Stimulated activated CD4-positive, alpha-beta T cell treated with anti-CD3 and anti-CD28 coated beads, Interleukin-15, amount 100 ng/mL, for 1 hour (primary cell): ENCODE results near the gene CPA1.

ENCODE experiments used
- DNase-seq, 2 donors: peaks; one replicate each; pipeline ENCODE4 v3.0.0-alpha.2; 2020; ENCODE audit warnings: low read depth in 1 of 2, low spot score in 1 of 2

The CPA1 gene

DNA sequence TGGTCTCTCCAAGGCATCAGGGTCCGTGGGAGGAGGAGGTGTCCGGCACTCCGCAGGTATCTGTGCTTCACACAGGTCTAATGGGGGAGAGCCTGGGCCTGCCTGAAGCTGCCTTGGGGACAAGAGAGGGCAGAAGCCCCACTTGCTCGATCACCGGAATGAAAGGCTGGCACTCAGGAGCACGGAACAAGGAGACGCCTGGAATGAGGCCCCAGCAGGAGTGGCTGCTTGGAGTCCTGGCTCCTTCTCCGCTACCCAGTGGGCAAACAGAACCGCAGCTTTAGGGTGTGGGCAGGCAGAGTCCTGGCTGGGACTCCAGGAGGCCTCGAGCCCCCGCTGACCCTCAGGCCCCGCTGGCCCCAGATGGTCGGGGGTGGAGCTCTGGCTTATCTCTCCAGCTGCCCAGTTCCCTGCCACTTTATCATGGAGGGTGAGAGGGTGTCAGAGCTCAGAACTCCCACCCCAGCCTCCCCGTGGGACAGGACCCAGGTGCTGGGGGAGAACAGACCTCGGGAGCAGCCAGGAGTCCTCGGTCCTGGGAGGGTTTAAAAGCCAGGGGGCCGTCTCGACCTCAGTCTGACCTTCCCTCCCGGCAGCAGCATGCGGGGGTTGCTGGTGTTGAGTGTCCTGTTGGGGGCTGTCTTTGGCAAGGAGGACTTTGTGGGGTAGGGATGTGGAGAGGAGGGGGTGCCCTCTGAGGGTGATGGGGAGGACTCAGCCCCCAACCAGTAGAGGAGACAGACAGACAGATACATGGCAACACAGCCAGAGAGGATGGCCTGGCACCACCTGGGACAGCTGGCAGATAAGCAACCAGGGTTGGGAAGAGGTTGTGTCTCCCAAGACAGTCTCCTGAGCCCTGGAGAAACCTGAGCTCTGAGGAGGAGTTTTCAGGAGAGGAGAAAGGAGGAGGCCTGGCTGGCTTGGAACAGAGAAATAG, at the start of gene CPA1:
Gene CPA1, plus strand, starts transcription at position 574 of the 940 bp plus-strand sequence. Its CDS starts 27 bp downstream, at position 601.
- DNase-seq: no peak

DNA sequence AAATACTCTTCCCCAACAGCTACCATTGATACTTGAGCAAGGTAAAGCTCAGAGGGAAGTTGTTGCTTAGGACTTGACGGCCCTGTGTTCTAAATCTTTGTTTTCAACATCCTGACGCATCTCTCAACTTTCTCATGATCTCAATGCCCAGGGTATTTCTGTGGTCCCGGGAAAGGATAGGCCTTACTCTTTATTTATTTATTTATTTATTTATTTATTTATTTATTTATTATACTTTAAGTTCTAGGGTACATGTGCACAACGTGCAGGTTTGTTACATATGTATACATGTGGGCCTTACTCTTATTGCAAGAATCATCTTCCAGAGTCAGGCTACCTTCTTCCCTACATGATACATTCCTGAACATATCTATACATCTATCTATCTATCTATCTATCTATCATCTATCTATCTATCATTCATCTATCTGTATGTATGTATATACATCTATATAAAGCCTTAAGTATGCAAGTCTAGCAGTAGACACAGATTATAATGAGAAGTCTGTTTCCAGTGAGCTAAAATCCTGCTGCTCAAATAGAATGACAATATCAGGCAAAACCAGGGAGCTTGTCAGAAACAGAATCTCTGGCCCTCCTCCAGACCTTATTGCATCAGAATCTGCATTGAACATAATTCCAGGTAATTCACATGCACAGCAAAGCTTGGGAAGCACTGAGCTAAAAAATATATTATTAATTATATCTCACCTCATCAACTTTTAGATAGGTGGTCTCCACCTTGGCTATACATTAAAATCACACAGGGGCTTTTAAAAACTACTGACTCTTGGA, 47.8 kb upstream of the CPA1 start:
- no peak for DNase-seq

DNA sequence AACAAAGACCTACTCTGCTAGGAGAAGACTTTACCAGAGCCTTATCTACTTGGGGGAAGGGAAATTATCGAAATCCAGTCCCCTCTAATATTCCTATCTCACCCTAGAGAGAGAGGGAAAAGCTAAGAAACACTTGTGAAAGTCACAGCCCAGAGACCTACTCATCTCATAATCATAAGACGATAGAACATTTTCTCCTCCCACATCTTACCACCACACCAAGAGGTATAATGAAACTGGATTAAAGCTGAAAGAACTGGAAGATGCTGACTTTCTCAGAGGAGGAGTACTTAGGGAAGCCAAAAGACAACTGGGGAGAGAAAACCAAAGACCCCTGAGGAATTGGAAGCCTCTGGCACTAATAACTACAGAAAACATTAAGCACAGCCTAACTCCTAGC, 46.5 kb upstream of the CPA1 start:
- no peak for DNase-seq

DNA sequence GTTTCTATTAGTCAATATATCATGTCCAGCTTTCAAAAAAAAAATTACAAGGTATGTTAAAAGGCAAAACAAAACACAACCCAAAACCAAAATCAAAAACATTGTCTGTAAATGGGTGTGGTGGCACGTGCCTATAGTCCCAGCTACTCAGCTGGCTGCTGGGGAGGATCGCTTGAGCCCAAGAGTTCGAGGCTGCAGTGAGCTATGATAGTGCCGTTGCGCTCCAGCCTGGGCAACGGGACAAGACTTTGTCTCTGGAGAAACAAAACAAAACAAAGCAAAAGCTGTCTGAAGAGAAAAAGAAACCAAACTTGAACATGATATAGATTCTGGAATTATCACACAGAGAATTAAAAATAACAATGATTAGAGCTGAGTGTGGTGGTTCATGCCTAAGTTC, 46.0 kb upstream of the CPA1 start:
- no peak for DNase-seq

DNA sequence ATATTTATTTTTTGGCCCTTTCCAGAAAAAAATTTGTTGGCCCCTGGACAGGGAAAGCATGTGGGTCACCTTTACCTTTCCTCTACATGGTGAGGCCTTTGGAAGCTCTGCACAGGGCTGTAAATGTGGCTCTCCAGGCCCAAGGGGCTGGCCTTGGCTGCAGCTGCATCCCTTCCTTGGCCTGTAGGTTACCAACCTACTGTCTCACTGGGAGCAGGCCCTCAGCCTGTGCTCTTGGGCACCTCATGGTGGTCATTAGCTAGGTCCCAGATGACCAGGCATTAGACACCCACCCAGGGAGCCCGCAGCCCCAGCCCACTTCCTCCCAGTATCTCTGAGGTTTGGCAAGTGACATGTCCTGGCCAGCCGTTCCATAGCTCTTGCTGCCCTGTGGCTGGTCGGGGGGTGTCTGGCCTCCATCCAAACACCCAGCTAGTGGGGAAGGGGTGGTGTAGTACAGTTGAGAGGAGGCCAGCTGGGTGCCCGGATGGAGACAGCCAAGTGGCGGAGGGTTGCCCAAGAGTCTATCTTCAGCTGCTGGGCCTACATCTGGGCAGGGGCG, 42.8 kb upstream of the CPA1 start:
- no peak for DNase-seq

DNA sequence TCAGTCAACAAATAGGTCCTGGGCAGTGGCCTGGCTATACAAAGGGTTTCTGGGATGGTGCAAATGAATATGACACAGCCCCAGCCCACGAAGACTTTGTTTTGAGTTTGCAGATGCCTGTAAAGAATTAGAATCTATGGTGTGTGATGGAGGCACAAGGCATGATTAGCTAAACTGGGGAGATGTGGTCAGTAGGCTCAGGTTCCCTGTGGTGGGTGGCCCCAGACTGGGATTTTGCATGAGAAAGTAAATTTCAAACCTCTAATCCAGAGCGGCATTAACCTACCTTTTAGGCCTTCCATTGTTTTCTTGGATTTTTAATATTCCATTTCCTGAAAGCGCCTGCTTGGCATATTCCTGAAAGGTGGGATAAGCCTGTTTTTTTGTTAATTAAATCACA, 42.1 kb upstream of the CPA1 start:
- DNase-seq: no peak

DNA sequence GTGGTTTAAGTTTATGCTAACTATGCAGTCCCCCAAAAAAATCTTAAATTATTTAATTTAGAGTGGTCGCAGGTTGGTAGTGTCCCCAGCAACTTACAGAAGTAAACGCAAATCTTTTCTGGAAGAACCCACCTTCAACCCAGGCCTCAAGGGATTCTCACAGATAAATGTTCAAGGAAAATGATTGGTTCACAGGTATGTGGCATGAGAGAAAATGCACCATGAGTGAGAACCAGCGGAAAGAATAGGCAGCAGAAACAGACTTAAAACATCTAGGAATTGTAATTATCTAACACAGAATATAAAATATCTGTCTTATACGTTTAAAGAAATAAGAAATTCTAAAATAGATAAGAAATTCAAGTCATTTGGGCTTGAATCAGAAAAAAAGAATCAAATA, 38.4 kb upstream of the CPA1 start:
- no peak for DNase-seq

DNA sequence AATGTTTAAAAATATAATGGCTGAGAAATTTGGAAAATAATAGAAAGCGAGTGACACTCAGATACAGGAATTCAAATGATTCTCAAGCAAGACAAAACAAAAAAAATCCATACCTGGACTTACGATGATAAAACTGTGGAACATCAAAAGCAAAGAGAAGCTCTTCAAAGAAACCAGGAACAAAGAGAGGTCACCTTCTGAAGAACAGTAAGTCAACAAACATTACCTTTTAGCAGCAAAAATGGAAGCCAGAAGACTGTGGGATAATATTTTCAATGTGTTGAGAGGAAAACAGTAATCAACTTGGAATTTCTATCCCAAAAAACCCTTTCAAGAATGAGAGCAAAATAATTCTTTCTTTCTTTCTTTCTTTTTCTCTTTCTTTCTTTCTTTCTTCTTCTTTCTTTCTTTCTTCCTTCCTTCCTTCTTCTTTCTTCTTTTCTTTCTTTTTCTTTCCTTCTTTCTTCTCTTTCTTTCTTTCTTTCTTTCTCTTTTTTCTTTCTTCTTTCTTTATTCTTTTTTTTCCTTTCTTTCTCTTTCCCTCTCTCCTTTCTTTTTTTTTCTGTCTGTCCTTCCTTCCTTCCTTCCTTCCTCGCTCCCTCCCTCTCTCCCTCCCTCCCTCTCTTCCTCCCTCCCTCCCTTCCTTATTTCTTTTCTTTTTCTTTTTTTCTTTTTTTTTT, 37.5 kb upstream of the CPA1 start:
- DNase-seq: no peak

DNA sequence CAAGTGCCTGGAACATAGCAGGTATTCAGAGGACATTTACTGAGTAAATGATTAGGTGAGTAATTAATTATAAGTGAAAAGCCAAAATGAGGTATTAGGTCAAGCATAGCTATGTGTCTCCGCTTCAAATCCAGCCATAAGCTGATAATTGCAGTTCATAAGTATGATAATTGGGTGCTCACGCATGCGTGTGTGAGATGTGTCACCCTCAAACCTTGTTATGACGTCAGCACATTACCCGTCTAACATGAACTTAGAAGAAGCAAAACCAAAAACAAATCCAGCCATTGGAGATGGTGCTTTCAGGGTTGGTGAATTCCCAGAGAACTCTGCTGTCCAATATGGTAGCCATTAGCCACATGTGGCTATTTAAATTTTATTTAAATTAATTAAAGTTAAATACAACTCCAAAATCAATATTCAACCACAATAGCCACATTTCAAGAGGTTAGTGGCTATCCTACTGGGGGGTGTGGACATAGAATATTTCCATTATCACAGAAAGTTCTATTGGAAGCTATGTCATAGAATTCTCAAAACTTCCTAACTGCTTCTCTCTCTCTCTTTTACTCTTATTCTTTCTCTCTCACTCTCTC, 35.9 kb upstream of the CPA1 start, which contains the start of gene CPA5:
Gene CPA5, plus strand, starts transcription at position 546 of the 596 bp plus-strand sequence. CDS start 1,670 bp downstream, outside the sequence.
- no peak for DNase-seq

DNA sequence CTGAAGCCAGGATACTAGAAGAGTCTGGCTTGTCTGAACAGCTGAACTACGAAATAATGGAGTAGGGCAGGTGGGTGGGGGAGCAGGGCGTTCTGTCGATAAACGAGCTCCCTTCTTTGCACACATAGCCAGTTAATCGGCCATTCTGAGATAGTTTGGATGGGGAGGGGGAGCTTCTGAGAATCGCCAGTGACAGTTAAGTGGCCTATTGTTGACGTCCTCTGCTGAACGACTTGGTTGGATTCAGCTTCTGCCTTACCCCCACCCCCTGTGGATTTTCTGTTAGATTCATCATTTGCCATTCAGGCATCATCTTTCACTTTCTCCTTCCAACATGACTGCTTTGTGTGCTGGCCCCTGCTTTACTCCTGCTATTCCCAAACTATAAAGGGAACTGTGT, 35.2 kb upstream of the CPA1 start:
- no peak for DNase-seq

DNA sequence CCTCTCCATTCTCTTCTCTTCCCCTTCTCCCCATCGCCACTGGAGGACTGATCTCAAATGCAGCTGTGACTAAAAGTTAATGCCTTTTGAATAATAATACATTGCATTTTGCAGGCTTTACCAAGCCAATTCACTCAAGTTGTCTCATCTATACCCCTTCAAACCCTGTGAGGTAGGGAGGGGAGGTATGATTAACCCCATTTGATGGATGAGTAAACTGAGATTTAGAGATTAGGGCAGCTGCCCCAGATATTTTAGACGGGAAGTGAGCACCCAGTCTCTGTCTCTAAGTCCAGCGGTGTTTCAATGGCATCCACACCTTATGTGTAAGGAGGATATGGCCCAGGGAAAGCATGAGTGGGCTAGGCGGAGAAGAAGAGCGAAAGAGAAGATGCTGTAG, 34.6 kb upstream of the CPA1 start:
- no peak for DNase-seq

DNA sequence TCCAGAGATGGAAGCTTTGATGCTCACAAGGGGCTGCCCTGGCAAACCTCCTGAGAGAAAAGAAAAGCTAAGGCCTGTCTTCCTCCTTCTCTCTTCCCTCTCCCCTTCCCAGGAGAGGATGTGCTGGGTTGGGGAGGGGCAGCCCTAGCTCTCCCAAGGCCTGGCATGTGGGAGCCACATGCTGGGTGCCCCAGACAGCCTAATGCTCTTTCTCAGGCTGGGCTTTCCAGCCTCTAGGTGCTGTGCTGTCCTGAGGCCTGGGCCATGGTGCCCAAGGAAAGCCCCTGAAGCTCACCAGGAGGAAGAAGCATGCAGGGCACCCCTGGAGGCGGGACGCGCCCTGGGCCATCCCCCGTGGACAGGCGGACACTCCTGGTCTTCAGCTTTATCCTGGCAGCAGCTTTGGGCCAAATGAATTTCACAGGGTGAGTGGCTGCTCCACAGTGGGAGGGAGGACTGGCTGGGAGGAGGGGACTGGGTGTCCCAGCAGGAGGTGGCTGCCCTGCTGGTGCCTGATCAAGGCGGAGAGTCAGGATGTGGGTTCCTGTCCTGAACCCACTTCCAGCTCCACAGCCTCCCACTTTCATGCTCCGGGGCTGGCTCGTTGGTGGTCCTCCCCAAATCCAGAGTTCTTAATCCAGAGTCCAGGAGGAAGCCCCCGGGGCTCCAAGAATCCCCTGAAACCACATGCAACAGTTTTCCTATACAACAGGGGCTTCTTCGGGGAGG, 34.0 kb upstream of the CPA1 start:
- DNase-seq: no peak

DNA sequence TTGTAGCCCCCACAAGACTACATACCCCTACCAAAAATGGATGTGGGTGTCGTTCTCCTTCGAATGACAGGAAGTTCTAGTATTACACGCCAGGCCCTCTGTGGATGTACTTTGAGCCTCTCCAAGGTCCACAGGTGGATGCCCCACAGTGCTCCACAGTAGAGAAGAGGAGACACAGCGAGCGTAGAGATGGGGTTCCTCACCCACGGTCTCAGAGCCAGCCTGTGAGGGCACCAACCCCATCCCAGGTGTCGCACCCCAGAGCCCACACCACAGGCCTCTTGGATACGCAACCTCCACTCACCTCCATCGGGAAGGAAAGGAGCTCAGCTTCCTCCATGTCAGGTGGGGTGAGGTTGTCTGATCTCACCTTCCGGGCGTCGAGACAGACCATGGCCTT, 33.4 kb upstream of the CPA1 start:
- DNase-seq: no peak

DNA sequence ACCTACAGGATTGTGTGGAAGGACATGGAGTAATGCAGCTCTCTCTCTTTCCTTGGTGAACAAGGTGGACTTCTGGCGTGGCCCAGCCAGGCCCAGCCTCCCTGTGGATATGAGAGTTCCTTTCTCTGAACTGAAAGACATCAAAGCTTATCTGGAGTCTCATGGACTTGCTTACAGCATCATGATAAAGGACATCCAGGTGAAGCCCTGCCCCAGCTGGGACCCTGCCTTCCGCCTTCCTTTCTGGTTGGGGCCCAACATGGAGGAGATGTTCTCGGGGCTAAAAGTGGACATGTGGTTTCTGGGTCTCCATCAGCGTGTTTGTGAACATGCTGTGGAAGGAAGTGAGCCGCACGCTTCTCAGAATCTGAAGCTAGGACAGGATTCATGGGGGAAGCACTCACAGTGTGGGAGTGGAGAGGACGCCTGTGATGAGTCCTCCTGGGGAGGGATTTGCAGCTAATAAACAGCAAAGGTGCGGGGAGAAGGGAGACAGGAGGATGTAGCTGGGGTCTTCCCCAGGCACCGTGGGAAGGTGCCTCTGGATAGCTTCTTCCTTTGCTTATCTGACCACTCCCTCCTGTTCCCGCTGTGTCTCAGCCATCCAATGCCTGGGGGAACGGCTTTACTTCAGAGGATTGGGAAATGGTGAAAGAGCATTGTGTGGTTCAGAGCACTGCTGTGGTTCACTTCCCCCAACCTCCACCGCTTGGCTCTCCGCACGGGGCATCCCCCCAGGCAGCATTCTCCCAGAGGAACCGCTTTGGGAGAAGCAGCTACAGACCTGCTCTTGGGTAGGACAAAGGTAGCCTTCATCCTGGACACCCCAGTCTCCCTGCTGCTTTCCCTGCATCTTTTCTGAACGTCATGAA, 30.1 kb upstream of the CPA1 start:
- DNase-seq: no peak

DNA sequence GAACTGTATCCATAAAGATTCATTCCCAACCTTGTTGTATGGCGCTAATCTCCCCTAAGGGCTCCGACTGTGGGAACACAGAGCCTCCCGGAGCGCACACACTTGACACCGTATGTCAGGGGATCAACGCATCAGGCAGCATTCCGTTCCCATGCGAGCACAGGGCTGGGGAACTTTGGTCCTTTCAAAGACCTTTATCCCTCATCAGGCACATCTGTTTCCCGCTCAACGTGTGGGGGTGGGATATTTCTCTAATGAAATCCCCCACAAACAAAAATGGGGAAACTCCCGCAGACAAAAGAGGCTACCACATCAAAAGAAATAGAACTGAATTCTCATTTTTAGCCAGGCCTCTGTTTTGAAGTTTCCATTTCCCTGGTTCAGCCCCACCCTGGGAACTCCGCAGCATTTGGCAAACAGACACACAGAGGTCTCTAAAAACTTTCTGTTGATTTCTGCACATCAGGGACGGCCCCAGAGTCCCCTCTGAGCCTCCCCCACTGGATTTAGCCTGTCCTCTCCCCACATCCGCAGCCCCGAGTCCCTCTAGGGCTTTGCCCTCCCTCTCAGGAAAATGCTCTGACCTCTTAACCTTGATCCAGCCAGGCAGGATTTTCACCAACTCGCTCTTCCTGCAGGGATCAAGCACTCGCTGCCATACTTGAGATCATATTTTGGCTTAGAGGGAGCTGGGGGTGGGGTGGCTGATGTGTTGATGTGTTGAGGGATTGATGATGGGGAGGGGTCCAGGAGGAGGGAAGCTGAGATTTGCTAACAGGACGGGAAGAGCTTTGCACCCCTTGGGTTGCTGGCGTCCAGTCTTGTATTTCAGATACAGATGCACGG, 29.1 kb upstream of the CPA1 start:
- no peak for DNase-seq

DNA sequence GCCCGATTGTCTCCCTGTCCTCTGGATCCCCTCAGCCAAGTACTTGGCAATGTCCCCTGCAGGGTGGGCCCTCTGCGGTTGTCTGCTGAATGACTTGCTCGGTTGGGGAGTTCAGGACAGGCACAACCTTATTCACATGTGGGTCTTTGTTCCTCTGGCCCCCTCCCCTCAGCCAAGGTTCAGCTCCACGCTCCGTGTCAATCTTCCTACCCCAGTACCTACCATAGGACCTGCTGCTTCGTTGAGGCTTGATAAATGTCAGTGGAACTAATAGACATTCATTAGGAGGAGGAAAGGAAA, 28.6 kb upstream of the CPA1 start:
- no peak for DNase-seq

DNA sequence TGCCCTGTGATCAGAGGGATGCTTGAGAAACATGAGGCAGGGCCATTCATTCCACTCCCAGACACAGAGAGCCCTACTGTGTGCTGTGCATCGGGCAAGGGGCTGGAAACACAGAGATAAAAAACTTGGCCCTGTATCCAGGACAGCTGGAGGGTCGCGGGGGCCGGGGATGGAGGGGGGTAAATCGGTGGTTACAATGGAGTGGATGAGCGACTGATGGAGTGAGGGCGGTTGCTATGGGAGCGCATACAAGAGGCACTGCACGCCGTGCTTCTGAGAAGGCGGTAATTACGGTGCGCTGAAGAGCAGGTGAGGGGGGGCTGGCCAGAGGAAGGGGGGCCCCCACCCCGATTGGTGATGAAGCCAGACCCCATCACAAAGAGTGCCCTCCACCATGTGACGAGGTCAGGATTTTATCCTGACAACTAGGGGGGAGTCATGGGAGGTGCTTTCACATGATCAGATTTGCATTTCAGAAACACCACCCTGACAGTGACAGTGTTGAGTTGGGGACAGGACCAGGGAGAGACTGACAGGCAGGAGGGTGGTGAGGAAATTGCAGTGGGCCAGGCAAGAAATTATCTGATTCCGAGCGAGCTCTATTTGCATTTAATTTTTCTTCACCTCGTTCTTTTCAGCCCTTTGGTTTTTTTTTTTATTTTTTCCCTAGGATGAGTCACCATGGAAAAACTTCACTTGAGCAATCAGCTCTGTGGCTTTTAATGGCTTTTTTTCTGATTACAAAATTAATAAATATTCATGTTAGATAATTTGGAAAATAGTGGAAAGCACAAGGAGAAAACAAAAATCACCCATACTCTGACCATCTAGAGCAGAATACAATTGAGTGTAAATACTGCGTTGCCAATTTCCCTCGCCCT, 27.9 kb upstream of the CPA1 start:
- no peak for DNase-seq

DNA sequence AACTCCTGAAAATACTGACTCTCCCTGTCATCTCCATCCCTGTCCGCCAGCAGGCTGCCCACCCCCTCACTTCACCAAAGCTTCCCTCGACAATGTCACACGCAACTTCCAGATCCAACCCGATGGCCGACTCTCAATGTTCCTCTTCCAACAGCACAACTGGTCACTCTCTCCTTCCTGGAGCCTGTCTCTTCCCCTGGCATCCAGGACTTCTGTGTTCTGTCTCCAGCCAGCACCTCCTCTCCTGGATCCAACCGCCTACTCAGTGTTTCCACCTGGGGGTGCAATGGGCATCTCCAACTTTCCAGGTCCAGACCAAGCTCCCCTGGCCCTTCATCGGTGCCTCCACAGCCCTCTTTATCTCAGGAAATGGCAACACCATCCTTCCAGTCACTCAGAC, 27.1 kb upstream of the CPA1 start:
- DNase-seq: no peak
